Ectodermal cell (in vitro differentiated cells): ENCODE results near the gene OTUD7B.

ENCODE experiments used
- H3K27ac ChIP-seq: 2 replicates; pipeline ENCODE4 v1.7.0; 2013; ENCODE audit warnings: mild to moderate bottlenecking, low read depth, low read length; ENCODE audit not compliant: insufficient read depth, poor library complexity, severe bottlenecking
- H3K27me3 ChIP-seq: 2 replicates; pipeline ENCODE4 v1.7.0; 2013; ENCODE audit warnings: mild to moderate bottlenecking, low read length; ENCODE audit not compliant: insufficient read depth, control insufficient read depth, poor library complexity, severe bottlenecking
- H3K36me3 ChIP-seq: one replicate; pipeline ENCODE4 v1.7.0; 2013; ENCODE audit warnings: low read length; ENCODE audit not compliant: control insufficient read depth, insufficient read depth
- H3K4me1 ChIP-seq: one replicate; pipeline ENCODE4 v1.7.0; 2013; ENCODE audit warnings: low read length; ENCODE audit not compliant: control insufficient read depth, insufficient read depth
- H3K4me3 ChIP-seq: 2 replicates; pipeline ENCODE4 v1.7.0; 2013; ENCODE audit warnings: low read depth, low read length, control low read depth; ENCODE audit not compliant: insufficient read depth
- H3K9me3 ChIP-seq: 2 replicates; pipeline ENCODE4 v1.7.0; 2013; ENCODE audit warnings: mild to moderate bottlenecking, low read length, moderate library complexity; ENCODE audit not compliant: control insufficient read depth
- WGBS, 2 experiments: methylation state at CpG; one replicate each; pipeline ENCODE4 v1.1.7; 2013; ENCODE audit warnings: missing lambda C conversion rate in 2 of 2; 5-methylcytosine and 5-hydroxymethylcytosine counted together

OTUD7B gene

DNA sequence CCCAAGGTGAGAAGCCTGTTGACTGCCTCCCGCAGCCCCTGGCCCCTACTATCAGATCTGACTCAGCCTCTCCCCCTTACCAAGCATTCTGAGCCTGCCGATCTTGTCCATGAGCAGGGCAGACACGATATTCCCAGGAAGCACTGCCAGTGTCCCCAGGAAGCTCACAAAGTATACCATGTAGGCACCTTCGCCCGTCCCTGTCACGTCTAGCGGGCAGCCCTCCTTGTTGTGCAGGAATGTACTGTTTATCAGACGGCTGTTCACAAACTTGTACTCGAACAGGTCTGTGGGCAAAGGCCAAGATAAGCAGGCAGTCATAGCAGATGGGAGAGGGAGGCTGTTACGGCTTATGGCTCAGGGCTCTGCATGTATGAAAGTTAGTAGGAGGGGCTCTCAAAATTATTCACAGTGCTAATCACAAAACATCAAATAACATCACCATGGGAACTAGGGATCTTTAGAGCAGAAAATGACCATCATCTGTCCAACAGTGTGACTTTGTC is 103.9 kb downstream of the OTUD7B start:
- H3K9me3 ChIP-seq, result no peaks in the 10 kb centered on the region
- peaks cover 12% of the 10 kb centered on the region for H3K36me3 ChIP-seq
- WGBS, 2 experiments, result 94 to 95% methylated on average over 9 to 10 of the region's 10 CpGs
- H3K27ac ChIP-seq, result no peak overlapping the region
- H3K4me1 ChIP-seq, result no peaks in the 10 kb centered on the region
- H3K27me3 ChIP-seq, result no peaks in the 10 kb centered on the region
- H3K4me3 ChIP-seq, result no peak overlapping the region

DNA sequence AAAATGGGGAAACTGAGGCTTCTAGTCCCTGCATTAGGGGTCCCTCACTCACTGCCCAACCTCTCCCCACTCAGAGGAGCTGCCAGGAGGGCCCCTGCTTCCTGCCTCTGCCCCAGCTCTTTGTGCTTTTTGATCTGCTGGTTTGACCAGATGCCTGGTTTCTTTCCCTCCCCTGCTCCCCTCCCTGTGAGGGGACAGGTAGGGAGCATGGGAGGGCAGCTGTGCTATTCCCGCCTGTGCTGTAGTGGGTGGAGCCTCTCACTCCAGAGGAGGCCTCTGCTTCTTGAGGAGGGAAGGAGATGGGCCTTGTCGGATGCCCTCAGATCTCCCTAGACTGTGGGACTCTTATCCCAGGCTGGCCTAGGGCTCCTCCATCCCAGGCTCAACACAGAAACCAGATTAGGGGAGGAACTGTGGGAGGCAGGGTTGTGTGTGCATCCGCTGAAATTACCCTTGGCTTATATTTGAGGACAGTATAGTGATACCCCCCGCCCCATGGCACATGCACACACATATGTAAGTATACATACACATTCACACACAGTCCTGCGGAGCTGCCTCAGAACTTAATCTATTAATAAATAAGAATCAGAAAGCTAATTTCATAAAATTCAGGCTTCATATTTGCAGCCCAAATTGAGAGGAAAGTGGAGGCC is 106.6 kb downstream of the OTUD7B start:
- Histone ChIP-seq H3K4me1 (no peaks in the 10 kb centered on the region), H3K4me3 (no peak overlapping the region), H3K9me3 (no peaks in the 10 kb centered on the region), H3K27ac (no peak overlapping the region), H3K27me3 (no peaks in the 10 kb centered on the region), H3K36me3 (peaks cover under 1% of the 10 kb centered on the region)
- 72 to 82% methylated on average over 2 to 5 of the region's 5 CpGs for WGBS, 2 experiments

DNA sequence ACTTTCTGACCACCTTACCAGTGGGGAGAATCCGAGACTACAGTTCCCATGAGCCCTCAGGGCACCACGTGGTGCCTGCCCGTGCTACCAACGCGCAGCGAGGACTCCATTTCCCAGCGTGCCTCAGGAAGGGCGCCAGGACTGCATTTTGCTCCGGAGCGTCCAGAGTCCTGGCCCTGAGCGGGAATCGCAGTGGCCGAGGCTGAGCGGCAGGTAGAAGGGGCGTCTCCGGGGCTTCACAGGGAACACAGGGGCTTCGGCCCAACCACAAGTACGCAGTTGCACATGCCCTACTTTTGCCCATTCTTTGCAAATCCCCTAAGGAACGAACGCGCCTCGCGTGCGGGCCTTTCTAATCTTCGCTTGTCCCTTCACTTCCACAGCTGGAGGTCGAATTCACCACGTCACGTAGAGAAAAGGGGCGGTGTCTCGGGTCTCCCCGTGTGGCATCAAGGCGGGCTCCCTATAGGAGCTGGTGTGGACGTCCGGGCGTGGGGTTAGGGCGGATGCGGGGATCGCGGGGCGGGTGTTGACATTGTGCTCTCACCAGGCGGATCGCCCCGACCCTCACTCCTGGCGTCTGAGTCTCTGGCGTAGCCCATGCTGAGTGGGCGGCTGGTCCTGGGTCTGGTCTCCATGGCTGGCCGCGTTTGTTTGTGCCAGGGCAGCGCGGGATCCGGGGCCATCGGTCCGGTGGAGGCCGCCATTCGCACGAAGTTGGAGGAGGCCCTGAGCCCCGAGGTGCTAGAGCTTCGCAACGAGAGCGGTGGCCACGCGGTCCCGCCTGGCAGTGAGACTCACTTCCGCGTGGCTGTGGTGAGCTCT is 110.9 kb downstream of the OTUD7B start, which contains the start of gene BOLA1:
Gene BOLA1, plus strand, starts transcription at position 109 of the 825 bp plus-strand sequence. Its CDS starts 492 bp downstream, at position 601.
- H3K27ac ChIP-seq, result no peak within 1 kb of the TSS
- WGBS, 2 experiments, result 65 to 69% methylated on average over 65 of the region's 65 CpGs

DNA sequence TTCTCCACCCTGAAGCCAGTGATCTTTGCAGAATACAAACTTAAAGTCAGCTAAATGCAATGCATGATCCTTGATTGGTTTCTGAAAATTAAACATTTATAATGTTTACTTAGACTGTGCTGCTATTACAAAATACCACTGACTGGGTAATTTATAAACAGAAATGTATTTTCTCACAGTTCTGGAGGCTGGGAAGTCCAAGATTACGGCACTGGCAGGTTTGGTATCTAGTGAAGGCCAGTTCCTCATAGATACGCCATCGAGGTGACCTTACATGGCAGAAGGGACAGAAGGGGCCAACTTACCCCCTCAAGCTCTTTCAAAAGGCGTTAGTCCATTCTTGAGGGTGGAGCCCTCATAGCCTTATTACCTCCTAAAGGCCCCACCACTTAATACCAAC is 114.0 kb downstream of the OTUD7B start:
- H3K27me3 ChIP-seq, result no peaks in the 10 kb centered on the region
- no peaks in the 10 kb centered on the region for H3K36me3 ChIP-seq
- H3K4me1 ChIP-seq, result no peaks in the 10 kb centered on the region
- 90 to 93% methylated on average over 4 of the region's 4 CpGs for WGBS, 2 experiments
- H3K4me3 ChIP-seq, result no peak overlapping the region
- no peak overlapping the region for H3K27ac ChIP-seq
- H3K9me3 ChIP-seq, result no peaks in the 10 kb centered on the region

More for the DNA sequence above, 110.9 kb downstream of the OTUD7B start, which contains the start of gene BOLA1:
- Histone ChIP-seq H3K9me3 (no peaks in the 10 kb centered on the region), H3K4me3 (peak within 1 kb of the TSS; percentile 46), H3K4me1 (no peaks in the 10 kb centered on the region), H3K27me3 (no peaks in the 10 kb centered on the region), H3K36me3 (no peaks in the 10 kb centered on the region)

DNA sequence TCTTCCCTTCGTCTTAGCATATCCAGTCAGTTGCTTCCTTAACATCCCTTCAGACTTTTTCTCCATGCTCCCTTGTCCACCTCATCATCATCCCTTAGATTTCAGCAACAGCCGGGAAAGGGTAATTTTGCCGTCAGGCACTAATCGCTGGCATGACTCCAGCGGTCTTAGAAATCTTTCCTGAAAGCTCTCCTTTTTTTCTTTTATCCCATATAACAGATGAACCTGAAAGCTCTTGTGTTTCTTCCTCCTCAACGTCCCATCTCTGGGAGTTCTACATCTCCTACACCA is 121.6 kb downstream of the OTUD7B start:
- no peaks in the 10 kb centered on the region for H3K9me3 ChIP-seq
- peak overlapping the region; percentile 98 for H3K27ac ChIP-seq
- H3K36me3 ChIP-seq, result no peaks in the 10 kb centered on the region
- 63 to 66% methylated on average over 6 of the region's 6 CpGs for WGBS, 2 experiments
- peak overlapping the region; percentile 80 for H3K4me3 ChIP-seq
- H3K4me1 ChIP-seq, result peaks cover 3% of the 10 kb centered on the region
- no peaks in the 10 kb centered on the region for H3K27me3 ChIP-seq

DNA sequence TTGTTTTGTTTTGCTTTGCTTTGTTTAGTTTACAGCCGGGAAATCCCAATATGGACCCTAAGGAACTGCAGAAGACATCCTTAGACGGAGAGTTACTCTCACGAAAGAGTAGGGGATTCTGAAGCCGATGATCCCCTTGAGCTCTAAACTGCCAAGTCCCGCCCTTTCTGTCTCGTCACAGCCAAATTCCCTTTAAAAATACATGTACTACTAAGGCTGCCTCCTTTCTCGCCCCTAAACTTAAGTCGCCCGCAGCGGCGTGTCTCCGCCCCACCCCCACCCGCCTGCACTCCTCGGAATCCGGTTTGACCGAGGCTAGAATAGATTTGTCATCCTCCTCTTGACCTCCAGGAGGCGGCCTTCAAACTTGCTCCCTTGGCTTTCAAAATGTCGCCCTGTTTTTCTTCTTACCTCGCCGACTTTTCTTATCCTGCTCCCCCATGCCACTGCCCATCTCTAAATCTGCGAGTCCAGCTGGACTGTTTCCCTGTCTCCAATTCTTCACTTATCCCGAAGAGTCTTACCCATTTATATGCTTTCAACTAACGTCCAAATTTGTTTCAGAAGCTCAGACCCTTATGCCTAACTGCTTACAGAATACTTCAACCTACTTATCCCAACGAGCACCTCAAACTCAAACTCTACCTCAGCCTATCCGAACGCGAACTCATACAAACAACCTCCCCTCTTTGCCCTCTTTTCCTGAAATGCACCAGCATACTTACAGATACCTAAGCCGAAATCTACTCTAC is 122.1 kb downstream of the OTUD7B start:
- WGBS, 2 experiments, result 4% methylated on average over 28 of the region's 28 CpGs
- H3K4me1 ChIP-seq, result peaks cover 4% of the 10 kb centered on the region
- peak overlapping the region; percentile 80 for H3K4me3 ChIP-seq
- H3K9me3 ChIP-seq, result no peaks in the 10 kb centered on the region
- H3K36me3 ChIP-seq, result no peaks in the 10 kb centered on the region
- H3K27me3 ChIP-seq, result no peaks in the 10 kb centered on the region
- peak overlapping the region; percentile 98 for H3K27ac ChIP-seq
